ENCODE measurements around the gene SLC10A6. TPM values are rescaled to one million over a fixed set of nuclear protein-coding genes. Genes with fewer than 3 reads are reported as not detected.

SLC10A6 gene
- total and polyA plus RNA-seq, 10 of the 15 experiments (the other 5 are each of a cell fraction or from before 2014, with no cell fraction given), result 0.05 TPM; not detected in 9

- TF ChIP-seq ZBTB4 (CRISPR knock-in tag; IDR thresholded peaks at IDR 0.05), result no peak
Observed at GRCh38 chr4:86831262-86832130, 17.7 kb downstream of the SLC10A6 start (continued).

GRCh38 chr4:86825511-86825910, 23.7 kb downstream of the SLC10A6 start:
- H3K79me2 ChIP-seq (ENCODE audit: control insufficient read depth, insufficient read depth, low read length), result no peaks in the 10 kb centered on the region
- no peaks in the 10 kb centered on the region for H3K27me3 ChIP-seq (replicated peaks in 1 of 2; ENCODE audit: control insufficient read depth in 2 of 2, insufficient read depth in 2 of 2, low read length in 1 of 2)
- H3K4me3 ChIP-seq, result no peak overlapping the region
- DNase-seq (ENCODE audit: low read depth, low spot score) (no peak), ATAC-seq (no peak), FAIRE-seq (no peak)
- CTCF ChIA-PET, result interaction anchor here (1.1 to 1.5 kb wide), 3 partner anchors 9 to 327 kb away, joined by 3 to 8 read pairs (median 4); no protein-coding TSS in a partner anchor
- H2AFZ ChIP-seq (ENCODE audit: control insufficient read depth, low read depth, low read length), result no peak overlapping the region
- WGBS (ENCODE audit: insufficient coverage, insufficient replicate concordance, low lambda C conversion rate, missing lambda C conversion rate), result 31% methylated on average over 3 of the region's 3 CpGs
- BruUV-seq (replicated peaks), result no TSS peak
- no peaks in the 10 kb centered on the region for H3K4me1 ChIP-seq (ENCODE audit: control insufficient read depth, insufficient read depth, low read length)
- H3K9me3 ChIP-seq (replicated peaks; ENCODE audit: control insufficient read depth, insufficient read depth, low read length), result no peaks in the 10 kb centered on the region
- no peak overlapping the region for H3K27ac ChIP-seq (ENCODE audit: control insufficient read depth, insufficient read depth)
- in situ Hi-C loops (cut with MboI) (no loop called here), intact Hi-C loops (cut with micrococcal nuclease; ENCODE audit: unreplicated experiment) (no loop called here)
- RAD21 ChIA-PET (ENCODE audit: unreplicated experiment), result interaction anchor here (2.2 kb wide), 1 partner anchor 329 kb away, joined by 9 read pairs; no protein-coding TSS in a partner anchor
- H4K20me1 ChIP-seq (ENCODE audit: control insufficient read depth, insufficient read depth), result no peaks in the 10 kb centered on the region
- H3K4me2 ChIP-seq (ENCODE audit: control insufficient read depth, insufficient read depth), result no peak overlapping the region
- H3K9ac ChIP-seq (ENCODE audit: control insufficient read depth, insufficient read depth, low read length), result no peak overlapping the region
- no peaks in the 10 kb centered on the region for H3K36me3 ChIP-seq (ENCODE audit: control insufficient read depth in 2 of 2, insufficient read depth in 2 of 2, low read length in 1 of 2)
- POLR2A ChIA-PET, result no interaction called here
- SMC1A ChIA-PET (ENCODE audit: uncharacterized antibody, unreplicated experiment), result interaction anchor here (1.2 to 1.6 kb wide), 2 partner anchors 37 to 230 kb away, joined by 3 to 6 read pairs; no protein-coding TSS in a partner anchor
- TF ChIP-seq ATF2 (IDR thresholded peaks at IDR 0.05; ENCODE audit: low read length) (no peak), CBX5 (IDR thresholded peaks at IDR 0.05; ENCODE audit: low read depth) (no peak), NKRF (conservative IDR thresholded peaks at IDR 0.05) (no peak), EZH2 (IDR thresholded peaks at IDR 0.05; ENCODE audit: borderline replicate concordance, control insufficient read depth, low read depth, low read length) (no peak), ASH2L (IDR thresholded peaks at IDR 0.05; ENCODE audit: borderline replicate concordance, low read depth) (no peak), NFXL1 (IDR thresholded peaks at IDR 0.05; ENCODE audit: borderline replicate concordance) (no peak), ZSCAN29 (IDR thresholded peaks at IDR 0.05) (no peak), CBFB (IDR thresholded peaks at IDR 0.05; ENCODE audit: low read depth) (no peak), NFYA (IDR thresholded peaks at IDR 0.05; ENCODE audit: borderline replicate concordance, low read depth, low read length) (no peak), JUND (IDR thresholded peaks at IDR 0.05; ENCODE audit: low read depth, low read length) (no peak), RELA (IDR thresholded peaks at IDR 0.05; ENCODE audit: borderline replicate concordance, partially characterized antibody) (no peak), BRCA1 (IDR thresholded peaks at IDR 0.05; ENCODE audit: low read depth, low read length) (no peak), ZNF207 (IDR thresholded peaks at IDR 0.05; ENCODE audit: borderline replicate concordance) (no peak)
